ENCODE measurements around the gene LYPD6B.
"Not testable (repeated sequence)": the region's sequence is repeated elsewhere in the genome, so short reads cannot be mapped to it uniquely, and the experiment has no call there.

Gene LYPD6B

GRCh38 chr2:149235816-149236375 is 197.4 kb downstream of the LYPD6B start:
- H3K36me3 ChIP-seq (ENCODE audit: control insufficient read depth, insufficient read depth, low read length): no peaks in the 10 kb centered on the region
- H3K27me3 ChIP-seq (ENCODE audit: control insufficient read depth, insufficient read depth, low read length): no peaks in the 10 kb centered on the region

GRCh38 chr2:149236410-149236809 is 197.9 kb downstream of the LYPD6B start:
- H3K27me3 ChIP-seq (ENCODE audit: control insufficient read depth, insufficient read depth, low read length): no peaks in the 10 kb centered on the region
- H3K9ac ChIP-seq (ENCODE audit: low read depth, low read length): no peak overlapping the region
- no peaks in the 10 kb centered on the region for H3K9me3 ChIP-seq (ENCODE audit: control insufficient read depth, insufficient read depth, low read length)
- no peak overlapping the region for H3K27ac ChIP-seq (ENCODE audit: low read depth, low read length)
- H3K36me3 ChIP-seq (ENCODE audit: control insufficient read depth, insufficient read depth, low read length): no peaks in the 10 kb centered on the region
- no peak overlapping the region for H3K4me3 ChIP-seq (ENCODE audit: low read depth, low read length)
- no peaks in the 10 kb centered on the region for H3K4me1 ChIP-seq (ENCODE audit: control insufficient read depth, insufficient read depth, low read length)

More at GRCh38 chr2:149235816-149236375, 197.4 kb downstream of the LYPD6B start:
- Histone ChIP-seq H3K27ac (ENCODE audit: low read depth, low read length) (no peak overlapping the region), H3K4me3 (ENCODE audit: low read depth, low read length) (no peak overlapping the region), H3K4me1 (ENCODE audit: control insufficient read depth, insufficient read depth, low read length) (no peaks in the 10 kb centered on the region), H3K9ac (ENCODE audit: low read depth, low read length) (no peak overlapping the region), H3K9me3 (ENCODE audit: control insufficient read depth, insufficient read depth, low read length) (no peaks in the 10 kb centered on the region)

GRCh38 chr2:149246186-149246585 is 207.7 kb downstream of the LYPD6B start:
- Histone ChIP-seq H3K4me1 (ENCODE audit: control insufficient read depth, insufficient read depth, low read length) (0 out of 2 replicates have a peak, but pooled peaks cover 5% of the 10 kb centered on the region), H3K9me3 (ENCODE audit: control insufficient read depth, insufficient read depth, low read length) (no peaks in the 10 kb centered on the region), H3K36me3 (ENCODE audit: control insufficient read depth, insufficient read depth, low read length) (no peaks in the 10 kb centered on the region), H3K9ac (ENCODE audit: low read depth, low read length) (no peak overlapping the region), H3K27ac (ENCODE audit: low read depth, low read length) (no peak overlapping the region), H3K4me3 (ENCODE audit: low read depth, low read length) (no peak overlapping the region), H3K27me3 (ENCODE audit: control insufficient read depth, insufficient read depth, low read length) (no peaks in the 10 kb centered on the region)

DNA sequence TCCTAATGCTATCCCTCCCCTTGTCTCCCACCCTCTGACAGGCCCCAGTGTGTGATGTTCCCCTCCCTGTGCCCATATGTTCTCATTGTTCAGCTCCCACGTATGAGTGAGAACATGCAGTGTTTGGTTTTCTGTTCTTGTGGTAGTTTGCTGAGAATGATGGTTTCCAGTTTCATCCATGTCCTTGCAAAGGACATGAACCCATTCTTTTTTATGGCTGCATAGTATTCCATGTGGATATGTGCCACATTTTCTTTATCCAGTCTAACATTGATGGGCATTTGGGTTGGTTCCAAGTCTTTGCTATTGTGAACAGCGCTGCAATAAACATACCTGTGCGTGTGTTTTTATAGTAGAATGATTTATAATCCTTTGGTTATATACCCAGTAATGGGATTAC is 212.9 kb downstream of the LYPD6B start:
- not testable (repeated sequence) for H3K9me3 ChIP-seq (ENCODE audit: control insufficient read depth, insufficient read depth, low read length); H3K4me3 ChIP-seq (ENCODE audit: low read depth, low read length); H3K27ac ChIP-seq (ENCODE audit: low read depth, low read length); H3K9ac ChIP-seq (ENCODE audit: low read depth, low read length); H3K36me3 ChIP-seq (ENCODE audit: control insufficient read depth, insufficient read depth, low read length); H3K4me1 ChIP-seq (ENCODE audit: control insufficient read depth, insufficient read depth, low read length); H3K27me3 ChIP-seq (ENCODE audit: control insufficient read depth, insufficient read depth, low read length)

- not testable (repeated sequence) for H3K27ac ChIP-seq (ENCODE audit: low read depth, low read length); H3K9me3 ChIP-seq (ENCODE audit: control insufficient read depth, insufficient read depth, low read length); H3K4me3 ChIP-seq (ENCODE audit: low read depth, low read length); H3K9ac ChIP-seq (ENCODE audit: low read depth, low read length); H3K36me3 ChIP-seq (ENCODE audit: control insufficient read depth, insufficient read depth, low read length); H3K4me1 ChIP-seq (ENCODE audit: control insufficient read depth, insufficient read depth, low read length); H3K27me3 ChIP-seq (ENCODE audit: control insufficient read depth, insufficient read depth, low read length)
Observed at GRCh38 chr2:149256877-149257276, 218.4 kb downstream of the LYPD6B start.

GRCh38 chr2:149258531-149258930 is 220.0 kb downstream of the LYPD6B start:
- Histone ChIP-seq H3K9ac (ENCODE audit: low read depth, low read length) (no peak overlapping the region), H3K36me3 (ENCODE audit: control insufficient read depth, insufficient read depth, low read length) (no peaks in the 10 kb centered on the region), H3K4me3 (ENCODE audit: low read depth, low read length) (no peak overlapping the region), H3K27ac (ENCODE audit: low read depth, low read length) (no peak overlapping the region), H3K4me1 (ENCODE audit: control insufficient read depth, insufficient read depth, low read length) (0 out of 2 replicates have a peak, but pooled peaks cover 4% of the 10 kb centered on the region), H3K9me3 (ENCODE audit: control insufficient read depth, insufficient read depth, low read length) (no peaks in the 10 kb centered on the region), H3K27me3 (ENCODE audit: control insufficient read depth, insufficient read depth, low read length) (no peaks in the 10 kb centered on the region)

GRCh38 chr2:149259136-149259535 is 220.6 kb downstream of the LYPD6B start:
- Histone ChIP-seq H3K9me3 (ENCODE audit: control insufficient read depth, insufficient read depth, low read length) (no peaks in the 10 kb centered on the region), H3K27ac (ENCODE audit: low read depth, low read length) (no peak overlapping the region), H3K4me3 (ENCODE audit: low read depth, low read length) (no peak overlapping the region), H3K27me3 (ENCODE audit: control insufficient read depth, insufficient read depth, low read length) (no peaks in the 10 kb centered on the region), H3K9ac (ENCODE audit: low read depth, low read length) (no peak overlapping the region), H3K36me3 (ENCODE audit: control insufficient read depth, insufficient read depth, low read length) (no peaks in the 10 kb centered on the region), H3K4me1 (ENCODE audit: control insufficient read depth, insufficient read depth, low read length) (0 out of 2 replicates have a peak, but pooled peaks cover 4% of the 10 kb centered on the region)

- 0 out of 2 replicates have a peak, but pooled peaks cover 4% of the 10 kb centered on the region for H3K4me1 ChIP-seq (ENCODE audit: control insufficient read depth, insufficient read depth, low read length)
- H3K27me3 ChIP-seq (ENCODE audit: control insufficient read depth, insufficient read depth, low read length): no peaks in the 10 kb centered on the region
- no peaks in the 10 kb centered on the region for H3K9me3 ChIP-seq (ENCODE audit: control insufficient read depth, insufficient read depth, low read length)
- no peak overlapping the region for H3K4me3 ChIP-seq (ENCODE audit: low read depth, low read length)
- no peaks in the 10 kb centered on the region for H3K36me3 ChIP-seq (ENCODE audit: control insufficient read depth, insufficient read depth, low read length)
- H3K27ac ChIP-seq (ENCODE audit: low read depth, low read length): no peak overlapping the region
- H3K9ac ChIP-seq (ENCODE audit: low read depth, low read length): no peak overlapping the region
Observed at GRCh38 chr2:149261692-149262091, 223.2 kb downstream of the LYPD6B start.
